Esophagus muscularis mucosa (tissue), 4 donors: ENCODE results near the gene BRD3. TPM values are rescaled to one million over a fixed set of nuclear protein-coding genes. Genes with fewer than 3 reads are reported as not detected.

Source experiments
- DNase-seq: peaks from one replicate; pipeline ENCODE4 v3.0.0-alpha.2; 2017; ENCODE audit errors: extremely low spot score
- H3K27ac ChIP-seq, 4 donors: fragments of 200-600 bp; sonication (generic); replicated peaks in 1 of 4; 1 replicate in 3 of 4; 2 replicates in 1 of 4; pipeline ENCODE4 v1.5.1; 2016 to 2019; ENCODE audit warnings: mild to moderate bottlenecking in 1 of 4
- H3K27me3 ChIP-seq, 4 donors: fragments of 200-600 bp; sonication (generic); one replicate each; pipeline versions ENCODE4 v1.5.1 to v1.6.0; 2016 to 2019
- H3K36me3 ChIP-seq, 4 donors: fragments of 200-600 bp; sonication (generic); one replicate each; pipeline ENCODE4 v1.5.1; 2016 to 2019
- H3K4me1 ChIP-seq, 4 donors: fragments of 200-600 bp; sonication (generic); one replicate each; pipeline ENCODE4 v1.5.1; 2016 to 2019
- H3K4me3 ChIP-seq, 4 donors: fragments of 200-600 bp; sonication (generic); 1 replicate in 2 of 4; 2 replicates in 2 of 4; pipeline ENCODE4 v1.5.1; 2016 to 2019; ENCODE audit warnings: mild to moderate bottlenecking in 4 of 4, moderate library complexity in 1 of 4
- H3K9me3 ChIP-seq, 4 donors: fragments of 200-600 bp; sonication (generic); 1 replicate in 3 of 4; 2 replicates in 1 of 4; pipeline ENCODE4 v1.5.1; 2016 to 2019
- EP300 ChIP-seq: sonication (generic); formaldehyde crosslinking; IDR thresholded peaks from one replicate; pipeline ENCODE4 v1.6.1; 2017; ENCODE audit warnings: antibody characterized with exemption
- POLR2A ChIP-seq: fragments of 450-650 bp; IDR thresholded peaks from one replicate; pipeline ENCODE4 v1.6.1; 2017; ENCODE audit warnings: antibody characterized with exemption, moderate library complexity, mild to moderate bottlenecking, low read depth
- POLR2AphosphoS5 ChIP-seq, 2 donors: sonication (generic); formaldehyde crosslinking; IDR thresholded peaks; one replicate each; pipeline ENCODE4 v1.6.1; 2017; ENCODE audit warnings: antibody characterized with exemption in 2 of 2
- WGBS: methylation state at CpG from one replicate; pipeline ENCODE4 v1.1.5; 2018; 5-methylcytosine and 5-hydroxymethylcytosine counted together
- intact Hi-C: fragments of 100-400 bp; cut with DNase I; formaldehyde crosslinking; loops from one replicate; pipeline ENCODE4 v1.15.1; 2023
- total RNA-seq, 4 donors: library from RNA; depleted of rRNA; stranded (reverse); fragments of >200 nt; gene quantifications; one replicate each; pipeline versions ENCODE4 v1.1.0 to v1.2.1, GENCODE V29; 2016
- TF ChIP-seq, protein P1 (sequence below), 3 experiments: fragments of 200-600 bp in 2 of 3; fragments of 450-650 bp in 1 of 3; sonication (generic) in 2 of 3; IDR thresholded peaks; one replicate each; pipeline ENCODE4 v1.5.1; 2017 to 2019; ENCODE audit warnings: antibody characterized with exemption in 3 of 3, mild to moderate bottlenecking in 2 of 3, moderate library complexity in 1 of 3

BRD3 gene
- total RNA-seq, 4 donors from 2014 or later, result 30.0 to 38.2 (median 33.3) TPM

DNA sequence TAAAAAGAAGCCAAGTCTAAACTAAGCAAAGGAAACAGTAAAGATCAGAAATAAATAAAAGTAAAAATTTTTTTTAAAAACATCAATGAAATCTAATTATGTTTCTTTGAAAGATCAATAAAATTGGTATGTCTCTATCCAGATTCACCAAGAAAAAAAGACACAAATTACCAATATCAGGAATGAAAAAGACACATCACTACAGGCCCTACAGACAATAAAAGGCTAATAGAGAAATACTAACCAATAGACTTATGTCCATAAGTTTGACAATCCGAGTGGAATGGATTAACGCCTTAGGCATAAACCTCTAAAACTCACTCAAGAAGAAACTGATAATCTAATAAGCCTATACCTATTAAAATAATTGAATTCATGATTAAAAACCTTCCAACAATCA is 30.2 kb downstream of the BRD3 start:
- no peak for DNase-seq
- 98% methylated on average over 2 of the region's 2 CpGs for WGBS
- no peak overlapping the region for H3K27ac ChIP-seq
- peaks cover 74 to 98% (median 95%) of the 10 kb centered on the region in 4 donors for H3K36me3 ChIP-seq
- TF ChIP-seq POLR2A, result no peak
- TF ChIP-seq POLR2AphosphoS5 (IDR thresholded peaks at IDR 0.05), result no peak
- no peak for TF ChIP-seq EP300
- TF ChIP-seq, protein P1, sequence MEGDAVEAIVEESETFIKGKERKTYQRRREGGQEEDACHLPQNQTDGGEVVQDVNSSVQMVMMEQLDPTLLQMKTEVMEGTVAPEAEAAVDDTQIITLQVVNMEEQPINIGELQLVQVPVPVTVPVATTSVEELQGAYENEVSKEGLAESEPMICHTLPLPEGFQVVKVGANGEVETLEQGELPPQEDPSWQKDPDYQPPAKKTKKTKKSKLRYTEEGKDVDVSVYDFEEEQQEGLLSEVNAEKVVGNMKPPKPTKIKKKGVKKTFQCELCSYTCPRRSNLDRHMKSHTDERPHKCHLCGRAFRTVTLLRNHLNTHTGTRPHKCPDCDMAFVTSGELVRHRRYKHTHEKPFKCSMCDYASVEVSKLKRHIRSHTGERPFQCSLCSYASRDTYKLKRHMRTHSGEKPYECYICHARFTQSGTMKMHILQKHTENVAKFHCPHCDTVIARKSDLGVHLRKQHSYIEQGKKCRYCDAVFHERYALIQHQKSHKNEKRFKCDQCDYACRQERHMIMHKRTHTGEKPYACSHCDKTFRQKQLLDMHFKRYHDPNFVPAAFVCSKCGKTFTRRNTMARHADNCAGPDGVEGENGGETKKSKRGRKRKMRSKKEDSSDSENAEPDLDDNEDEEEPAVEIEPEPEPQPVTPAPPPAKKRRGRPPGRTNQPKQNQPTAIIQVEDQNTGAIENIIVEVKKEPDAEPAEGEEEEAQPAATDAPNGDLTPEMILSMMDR (IDR thresholded peaks at IDR 0.05), result no peak
- peaks cover 0 to 11% (median 5%) of the 10 kb centered on the region in 4 donors for H3K9me3 ChIP-seq
- H3K4me3 ChIP-seq, result no peak overlapping the region
- H3K4me1 ChIP-seq, result peaks cover 5 to 13% (median 9%) of the 10 kb centered on the region in 4 donors
- intact Hi-C loops, result no loop called here
- no peaks in the 10 kb centered on the region for H3K27me3 ChIP-seq

DNA sequence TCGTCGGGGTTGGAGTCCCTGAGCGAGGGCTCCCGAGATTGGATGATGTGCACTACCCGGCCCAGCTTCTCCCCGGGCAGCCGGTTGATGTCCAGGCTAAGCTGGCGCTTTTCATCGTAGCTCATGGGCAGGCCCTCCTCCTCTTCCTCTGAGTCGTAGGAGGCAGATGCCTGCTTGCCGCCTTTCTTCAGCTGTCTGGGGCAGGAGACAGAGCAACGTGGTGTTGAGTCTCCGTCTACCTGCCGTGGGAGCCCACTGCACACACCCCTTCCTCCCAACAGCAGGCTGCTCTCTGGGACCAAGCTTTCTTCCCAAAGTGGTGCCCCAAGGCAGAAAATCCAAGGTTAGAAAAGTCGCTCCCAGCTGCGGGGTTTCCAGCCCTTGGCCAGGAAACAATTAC is 31.7 kb downstream of the BRD3 start:
- WGBS, result 88% methylated on average over 13 of the region's 16 CpGs
- no peak for DNase-seq
- peaks cover under 1 to 6% (median 5%) of the 10 kb centered on the region in 4 donors for H3K4me1 ChIP-seq
- H3K27me3 ChIP-seq, result no peaks in the 10 kb centered on the region
- H3K4me3 ChIP-seq, result no peak overlapping the region
- intact Hi-C loops, result no loop called here
- no peak overlapping the region for H3K27ac ChIP-seq
- H3K9me3 ChIP-seq, result peaks cover 0 to 11% (median 5%) of the 10 kb centered on the region in 4 donors
- TF ChIP-seq, protein P1 (IDR thresholded peaks at IDR 0.05), result no peak
- H3K36me3 ChIP-seq, result peaks cover 66 to 98% (median 97%) of the 10 kb centered on the region in 4 donors

DNA sequence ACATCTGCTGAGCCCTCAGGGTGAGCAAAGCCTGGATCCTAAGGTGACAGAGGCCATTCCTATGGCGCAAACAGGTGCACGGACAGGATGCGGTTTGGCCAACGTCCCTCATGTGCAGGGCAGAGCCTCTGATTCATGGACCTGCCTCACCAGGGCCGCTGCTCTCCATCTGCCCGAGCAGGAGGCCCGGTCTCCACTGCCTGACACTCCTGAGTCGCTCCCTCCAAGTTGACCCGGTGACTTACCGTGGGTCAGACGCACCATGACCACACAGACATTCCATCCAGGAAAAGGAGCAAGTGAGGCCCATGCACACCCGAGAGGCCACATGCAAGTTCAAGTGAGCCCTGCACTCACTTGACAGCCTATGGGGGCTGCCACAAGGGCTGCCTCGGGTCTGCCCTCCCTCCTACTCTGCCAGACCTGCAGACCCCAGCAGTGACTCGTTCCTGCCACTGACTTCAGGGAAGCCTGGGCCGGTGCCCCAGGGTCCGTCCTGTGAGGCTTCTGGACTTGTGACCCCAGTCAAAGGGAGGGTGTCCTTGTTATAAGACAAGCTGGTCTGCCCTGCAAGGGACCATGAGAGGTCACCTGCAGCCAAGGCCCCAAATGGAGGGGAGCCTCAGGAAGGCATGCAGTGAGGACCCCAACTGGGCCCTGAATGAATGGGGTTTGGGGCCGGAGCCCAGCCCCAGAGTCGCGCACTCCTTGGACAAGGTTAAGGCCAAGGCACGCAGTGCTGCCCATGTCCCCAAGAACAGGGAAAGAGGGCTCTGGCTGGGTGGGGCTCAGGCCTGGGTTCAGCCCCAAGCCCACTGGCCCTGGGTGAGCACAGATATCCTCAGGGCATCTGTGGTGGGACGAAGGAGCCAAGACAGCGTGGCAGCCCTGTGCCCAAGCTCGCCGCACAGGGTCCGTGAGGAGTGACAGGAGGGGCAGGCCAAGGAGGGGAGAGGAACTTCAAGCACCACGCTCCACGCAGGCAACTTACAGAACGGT is 32.5 kb downstream of the BRD3 start:
- TF ChIP-seq POLR2AphosphoS5 (IDR thresholded peaks at IDR 0.05), result no peak
- TF ChIP-seq, protein P1 (IDR thresholded peaks at IDR 0.05), result no peak
- TF ChIP-seq POLR2A, result no peak
- no peak for TF ChIP-seq EP300
- intact Hi-C loops, result no loop called here
- Histone ChIP-seq H3K4me3 (no peak overlapping the region), H3K27ac (no peak overlapping the region), H3K27me3 (no peaks in the 10 kb centered on the region), H3K36me3 (peaks cover 69 to 98% (median 96%) of the 10 kb centered on the region in 4 donors), H3K9me3 (peaks cover 0 to 11% (median 5%) of the 10 kb centered on the region in 4 donors), H3K4me1 (no peaks in the 10 kb centered on the region)
- no peak for DNase-seq
- WGBS, result 91% methylated on average over 12 of the region's 28 CpGs

DNA sequence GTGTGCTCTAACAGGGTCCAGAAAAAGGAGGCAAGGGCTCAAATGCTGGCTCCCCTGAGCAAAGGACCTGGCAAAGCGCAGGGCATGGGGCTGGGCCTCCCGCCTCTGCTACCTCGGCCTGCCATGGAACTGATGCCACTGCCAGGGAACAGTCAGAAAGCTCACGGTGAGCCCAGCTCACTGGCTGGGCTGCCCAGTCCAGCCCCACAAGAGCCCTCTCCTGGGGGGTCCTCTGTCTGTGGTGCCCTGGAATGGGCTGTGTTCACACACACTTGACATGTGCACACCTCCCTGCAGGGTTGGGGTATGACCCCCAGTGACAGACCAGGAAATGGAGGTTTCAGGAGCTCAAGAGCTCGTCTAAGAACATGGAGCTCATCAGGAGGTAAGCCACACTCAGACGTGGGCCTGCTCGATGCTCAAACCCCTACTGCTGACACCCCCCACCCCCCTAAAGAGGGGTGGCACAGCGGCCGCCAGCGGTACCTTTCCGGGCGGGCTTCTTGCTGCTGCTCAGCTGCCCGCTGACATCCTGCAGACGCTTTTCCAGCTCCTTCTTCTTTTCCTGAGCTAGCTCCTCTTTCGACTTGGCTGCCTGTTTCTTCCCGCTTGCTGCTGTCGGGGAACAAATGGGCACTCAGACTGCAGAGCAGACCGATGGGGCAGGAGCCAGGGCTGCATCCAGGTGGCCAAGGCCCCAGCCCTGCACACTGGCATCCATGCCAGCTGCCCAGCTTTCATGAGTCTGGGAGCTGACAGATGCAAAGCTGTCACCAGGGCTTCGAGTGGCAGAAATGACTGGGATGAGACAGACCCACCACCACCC is 33.4 kb downstream of the BRD3 start:
- no peak for DNase-seq
- Histone ChIP-seq H3K27me3 (no peaks in the 10 kb centered on the region), H3K36me3 (peaks cover 62 to 95% (median 91%) of the 10 kb centered on the region in 4 donors), H3K4me1 (no peaks in the 10 kb centered on the region), H3K9me3 (peaks cover 0 to 11% (median 5%) of the 10 kb centered on the region in 4 donors), H3K4me3 (no peak overlapping the region), H3K27ac (no peak overlapping the region)
- intact Hi-C loops, result no loop called here
- TF ChIP-seq, protein P1 (IDR thresholded peaks at IDR 0.05), result no peak
- TF ChIP-seq POLR2AphosphoS5 (IDR thresholded peaks at IDR 0.05) (no peak), EP300 (no peak), POLR2A (no peak)
- 94% methylated on average over 16 of the region's 19 CpGs for WGBS
